Prostate gland (tissue), 2 donors: ENCODE results near the gene RFT1. TPM values are rescaled to one million over a fixed set of nuclear protein-coding genes. Genes with fewer than 3 reads are reported as not detected.

Source experiments
- DNase-seq: peaks from one replicate; pipeline ENCODE4 v3.0.0-alpha.2; 2019; ENCODE audit warnings: low spot score
- H3K27ac ChIP-seq, 2 donors: fragments of 200-600 bp; sonication (generic); 2 replicates each; pipeline ENCODE4 v1.5.1; 2017 to 2019
- H3K27me3 ChIP-seq: fragments of 200-600 bp; sonication (generic); replicated peaks from 2 replicates; pipeline ENCODE4 v1.5.1; 2019; ENCODE audit not compliant: insufficient read depth
- H3K36me3 ChIP-seq, 2 donors: fragments of 200-600 bp; sonication (generic); 1 replicate in 1 of 2; 2 replicates in 1 of 2; pipeline versions ENCODE4 v1.5.1 to v1.8.1; 2017 to 2019
- H3K4me1 ChIP-seq: fragments of 200-600 bp; sonication (generic); replicated peaks from 2 replicates; pipeline ENCODE4 v1.5.1; 2019
- H3K4me3 ChIP-seq, 2 donors: fragments of 200-600 bp; sonication (generic); 2 replicates each; pipeline ENCODE4 v1.5.1; 2017 to 2019
- H3K9me3 ChIP-seq: fragments of 200-600 bp; sonication (generic); 2 replicates; pipeline ENCODE4 v1.5.1; 2017
- POLR2A ChIP-seq: fragments of 450-650 bp; IDR thresholded peaks from one replicate; pipeline ENCODE4 v1.6.1; 2016; ENCODE audit warnings: antibody characterized with exemption, mild to moderate bottlenecking
- POLR2AphosphoS5 ChIP-seq: sonication (generic); formaldehyde crosslinking; IDR thresholded peaks from one replicate; pipeline ENCODE4 v1.6.1; 2017; ENCODE audit warnings: antibody characterized with exemption
- WGBS: methylation state at CpG from one replicate; pipeline ENCODE4 v1.1.5; 2018; 5-methylcytosine and 5-hydroxymethylcytosine counted together
- intact Hi-C: fragments of 100-400 bp; cut with DNase I; formaldehyde crosslinking; loops from one replicate; pipeline ENCODE4 v1.14.2; 2022
- total RNA-seq, 2 donors: library from RNA; depleted of rRNA; stranded (reverse); fragments of >200 nt; gene quantifications; one replicate each; pipeline ENCODE4 v1.1.0, GENCODE V29; 2016
- TF ChIP-seq, protein P1 (sequence below), 4 experiments: fragments of 200-600 bp in 2 of 4; fragments of 450-650 bp in 2 of 4; sonication (generic) in 2 of 4; IDR thresholded peaks; 1 replicate in 3 of 4; 2 replicates in 1 of 4; pipeline ENCODE4 v1.5.1; 2016 to 2019; ENCODE audit warnings: antibody characterized with exemption in 4 of 4, mild to moderate bottlenecking in 2 of 4, moderate library complexity in 2 of 4

RFT1 gene
- total RNA-seq, 2 donors from 2014 or later, result 10.3 to 31.1 TPM

DNA sequence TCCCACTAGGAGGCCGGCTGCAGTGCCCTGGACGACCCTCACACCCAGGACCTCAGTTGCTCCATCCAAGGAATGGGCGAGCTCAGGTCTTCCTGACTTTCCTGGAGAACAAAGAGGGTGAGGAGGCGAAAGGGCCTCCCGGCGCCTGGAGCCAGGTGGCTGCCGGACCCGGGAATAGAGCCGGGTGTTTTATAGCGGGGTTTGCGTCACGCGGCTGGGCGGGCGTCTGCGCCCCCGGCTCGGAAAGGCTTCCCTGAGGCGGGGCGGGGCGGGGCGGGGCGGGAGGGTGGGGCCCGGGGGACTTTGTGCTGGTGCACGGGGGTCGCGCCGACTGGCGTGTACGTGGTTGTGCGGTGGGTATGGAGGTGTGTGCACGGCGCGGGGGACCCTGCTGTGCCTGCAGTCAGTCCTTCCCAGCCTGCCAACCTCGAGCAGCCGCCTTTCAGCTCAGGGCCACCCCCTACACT, 26.2 kb upstream of the RFT1 start:
- Histone ChIP-seq H3K36me3 (no peaks in the 10 kb centered on the region), H3K4me1 (peaks cover 38% of the 10 kb centered on the region), H3K9me3 (no peaks in the 10 kb centered on the region), H3K4me3 (no peak overlapping the region), H3K27me3 (no peaks in the 10 kb centered on the region), H3K27ac (peak overlapping the region; percentile 68 to 74)
- TF ChIP-seq POLR2AphosphoS5, result no peak
- TF ChIP-seq, protein P1, sequence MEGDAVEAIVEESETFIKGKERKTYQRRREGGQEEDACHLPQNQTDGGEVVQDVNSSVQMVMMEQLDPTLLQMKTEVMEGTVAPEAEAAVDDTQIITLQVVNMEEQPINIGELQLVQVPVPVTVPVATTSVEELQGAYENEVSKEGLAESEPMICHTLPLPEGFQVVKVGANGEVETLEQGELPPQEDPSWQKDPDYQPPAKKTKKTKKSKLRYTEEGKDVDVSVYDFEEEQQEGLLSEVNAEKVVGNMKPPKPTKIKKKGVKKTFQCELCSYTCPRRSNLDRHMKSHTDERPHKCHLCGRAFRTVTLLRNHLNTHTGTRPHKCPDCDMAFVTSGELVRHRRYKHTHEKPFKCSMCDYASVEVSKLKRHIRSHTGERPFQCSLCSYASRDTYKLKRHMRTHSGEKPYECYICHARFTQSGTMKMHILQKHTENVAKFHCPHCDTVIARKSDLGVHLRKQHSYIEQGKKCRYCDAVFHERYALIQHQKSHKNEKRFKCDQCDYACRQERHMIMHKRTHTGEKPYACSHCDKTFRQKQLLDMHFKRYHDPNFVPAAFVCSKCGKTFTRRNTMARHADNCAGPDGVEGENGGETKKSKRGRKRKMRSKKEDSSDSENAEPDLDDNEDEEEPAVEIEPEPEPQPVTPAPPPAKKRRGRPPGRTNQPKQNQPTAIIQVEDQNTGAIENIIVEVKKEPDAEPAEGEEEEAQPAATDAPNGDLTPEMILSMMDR (IDR thresholded peaks at IDR 0.05), result no peak
- peak; percentile 32 for TF ChIP-seq POLR2A
- intact Hi-C loops, result no loop called here
- DNase-seq, result no peak
- WGBS, result 10% methylated on average over 25 of the region's 36 CpGs

DNA sequence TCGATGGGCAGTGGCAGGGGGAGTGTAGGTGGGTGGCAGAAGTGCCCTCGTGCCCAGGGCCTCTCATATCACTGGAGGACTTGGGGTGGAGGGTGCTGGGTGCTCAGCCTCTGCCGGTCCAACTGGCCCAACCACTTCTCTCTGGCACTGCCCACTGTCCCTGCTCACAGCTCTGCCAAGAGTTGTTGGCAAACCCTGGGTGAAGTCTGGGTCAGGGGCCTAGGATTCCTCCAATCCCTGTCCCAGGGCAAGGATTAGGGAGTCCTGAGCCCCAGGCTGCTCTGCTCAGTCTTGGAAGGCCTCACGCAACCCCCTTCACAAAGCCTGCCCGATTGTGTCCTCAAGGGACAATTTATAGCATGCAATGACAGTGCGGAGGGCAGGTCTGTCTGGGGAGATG, 25.5 kb upstream of the RFT1 start:
- H3K4me3 ChIP-seq, result no peak overlapping the region
- H3K4me1 ChIP-seq, result peaks cover 38% of the 10 kb centered on the region
- DNase-seq, result peak; percentile 92
- no peaks in the 10 kb centered on the region for H3K9me3 ChIP-seq
- no peaks in the 10 kb centered on the region for H3K27me3 ChIP-seq
- intact Hi-C loops, result no loop called here
- WGBS, result 43% methylated on average over 6 of the region's 6 CpGs
- peak overlapping the region; percentile 68 to 74 for H3K27ac ChIP-seq
- TF ChIP-seq, protein P1 (IDR thresholded peaks at IDR 0.05), result no peak
- TF ChIP-seq POLR2A (no peak), POLR2AphosphoS5 (peak; percentile 89)
- H3K36me3 ChIP-seq, result no peaks in the 10 kb centered on the region

DNA sequence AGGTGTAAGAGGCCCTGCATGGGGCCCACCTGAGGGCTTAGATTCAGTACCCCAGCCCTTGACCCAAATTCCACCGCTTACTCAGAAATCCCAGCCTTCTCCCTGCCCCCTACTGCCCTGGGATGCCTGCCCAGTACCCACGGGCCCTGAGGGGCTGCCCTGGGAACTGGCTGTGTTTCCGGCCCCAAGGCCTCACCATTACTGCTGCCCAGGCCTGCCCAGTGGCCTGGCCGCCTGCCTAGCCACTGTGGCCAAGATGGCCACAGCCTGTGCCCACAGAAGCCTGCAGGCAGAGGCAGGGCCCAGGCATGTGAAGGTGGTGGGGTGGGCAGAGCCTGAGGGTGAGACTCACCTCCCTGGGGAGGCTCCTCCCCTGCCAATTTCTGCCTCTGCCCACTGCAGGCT, 24.6 kb upstream of the RFT1 start:
- Histone ChIP-seq H3K36me3 (no peaks in the 10 kb centered on the region), H3K27me3 (no peaks in the 10 kb centered on the region), H3K9me3 (no peaks in the 10 kb centered on the region), H3K4me3 (no peak overlapping the region), H3K27ac (peak overlapping the region; percentile 68 to 74), H3K4me1 (peaks cover 40% of the 10 kb centered on the region)
- TF ChIP-seq, protein P1 (IDR thresholded peaks at IDR 0.05), result no peak
- TF ChIP-seq POLR2A (no peak), POLR2AphosphoS5 (no peak)
- DNase-seq, result no peak
- WGBS, result 42% methylated on average over 4 of the region's 4 CpGs
- intact Hi-C loops, result no loop called here

DNA sequence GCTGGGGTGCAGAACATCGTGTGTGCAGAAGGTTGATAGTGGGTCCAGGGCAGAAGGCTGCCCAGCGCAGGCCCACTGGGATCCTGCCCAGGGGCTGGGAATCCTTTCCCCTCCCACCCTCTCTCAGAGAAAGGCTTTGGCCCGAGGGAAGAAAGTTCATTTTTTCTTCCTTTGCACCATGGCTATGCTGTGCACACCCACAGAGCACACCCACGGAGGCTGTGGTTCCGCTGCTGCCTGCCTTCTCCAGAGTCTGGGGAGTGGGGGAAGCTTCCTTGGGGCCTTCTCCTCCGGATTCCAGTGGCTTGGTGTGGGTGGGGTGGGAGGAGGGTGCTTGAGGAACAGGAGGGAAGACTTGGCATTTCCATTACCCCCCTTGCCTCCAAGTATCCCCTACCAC, 23.7 kb upstream of the RFT1 start:
- no peaks in the 10 kb centered on the region for H3K36me3 ChIP-seq
- TF ChIP-seq POLR2A, result no peak
- TF ChIP-seq POLR2AphosphoS5, result no peak
- TF ChIP-seq, protein P1 (IDR thresholded peaks at IDR 0.05), result no peak
- peak overlapping the region; percentile 68 to 74 for H3K27ac ChIP-seq
- WGBS, result 35% methylated on average over 6 of the region's 6 CpGs
- H3K9me3 ChIP-seq, result no peaks in the 10 kb centered on the region
- H3K4me1 ChIP-seq, result peaks cover 43% of the 10 kb centered on the region
- no peaks in the 10 kb centered on the region for H3K27me3 ChIP-seq
- intact Hi-C loops, result no loop called here
- no peak for DNase-seq
- no peak overlapping the region for H3K4me3 ChIP-seq

DNA sequence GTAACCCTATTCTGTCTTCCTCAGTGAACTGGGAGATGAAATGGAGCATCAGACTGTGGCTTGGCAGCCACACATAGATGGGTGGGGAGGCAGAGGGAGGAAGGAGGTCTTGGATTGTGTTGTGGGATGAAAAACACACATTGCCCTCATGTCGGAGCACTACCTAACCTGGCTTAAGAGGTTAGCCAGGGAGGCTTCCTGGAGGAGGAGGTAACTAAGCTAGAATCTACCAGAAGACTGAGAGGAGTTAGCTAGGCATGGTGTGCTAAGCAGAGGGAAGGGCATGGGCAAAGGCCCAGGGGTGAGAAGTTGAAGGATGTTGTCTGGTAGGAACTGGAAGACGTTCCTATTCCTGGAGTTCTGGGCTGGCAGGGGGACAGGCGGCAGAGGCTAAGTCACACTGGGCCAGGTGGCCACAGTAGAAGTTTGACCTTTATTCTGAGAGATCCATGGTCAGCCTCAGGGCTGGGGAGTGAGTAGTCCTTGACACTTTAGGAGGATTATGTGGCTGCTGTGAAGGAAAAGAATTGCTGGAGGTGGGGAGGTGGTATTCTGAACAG, 23.1 kb upstream of the RFT1 start:
- H3K4me1 ChIP-seq, result peaks cover 43% of the 10 kb centered on the region
- TF ChIP-seq, protein P1 (IDR thresholded peaks at IDR 0.05), result no peak
- TF ChIP-seq POLR2A (no peak), POLR2AphosphoS5 (no peak)
- no peak overlapping the region for H3K27ac ChIP-seq
- no peaks in the 10 kb centered on the region for H3K36me3 ChIP-seq
- 75% methylated on average over 3 of the region's 3 CpGs for WGBS
- no peak overlapping the region for H3K4me3 ChIP-seq
- intact Hi-C loops, result no loop called here
- no peaks in the 10 kb centered on the region for H3K9me3 ChIP-seq
- no peaks in the 10 kb centered on the region for H3K27me3 ChIP-seq
- no peak for DNase-seq
